GM23338 (cell line): ENCODE measurements around the gene MOK. TPM values are rescaled to one million over a fixed set of nuclear protein-coding genes. Genes with fewer than 3 reads are reported as not detected.

Experiments used
- ATAC-seq: fragments of 200-7000 bp; cut with Tn5 transposase; 3 replicates; pipeline ENCODE4 v1.9.1; 2020
- DNase-seq: peaks from one replicate; pipeline ENCODE4 v3.0.0-alpha.2; 2015; ENCODE audit warnings: low spot score
- H2AFZ ChIP-seq: fragments of 200-600 bp; sonication (generic); 2 replicates; pipeline ENCODE4 v1.8.0; 2016; ENCODE audit warnings: antibody characterized with exemption, mild to moderate bottlenecking, moderate library complexity
- H3F3A ChIP-seq: fragments of 200-600 bp; sonication (generic); replicated peaks from 2 replicates; pipeline ENCODE4 v1.8.0; 2017; ENCODE audit warnings: antibody characterized with exemption, mixed run types, low read depth
- H3K27ac ChIP-seq: fragments of 200-600 bp; sonication (generic); 2 replicates; pipeline ENCODE4 v1.6.1; 2016; ENCODE audit warnings: low read depth
- H3K27me3 ChIP-seq: fragments of 200-600 bp; sonication (generic); 2 replicates; pipeline ENCODE4 v1.8.0; 2016; ENCODE audit warnings: mild to moderate bottlenecking, mixed run types, moderate library complexity; ENCODE audit not compliant: insufficient read depth
- H3K36me3 ChIP-seq: fragments of 200-600 bp; sonication (generic); 2 replicates; pipeline ENCODE4 v1.8.0; 2016; ENCODE audit warnings: mild to moderate bottlenecking; ENCODE audit not compliant: insufficient read depth
- H3K4me1 ChIP-seq: fragments of 200-600 bp; sonication (generic); 2 replicates; pipeline ENCODE4 v1.8.0; 2016; ENCODE audit warnings: mild to moderate bottlenecking, moderate library complexity; ENCODE audit not compliant: insufficient read depth
- H3K4me2 ChIP-seq: fragments of 200-600 bp; sonication (generic); 2 replicates; pipeline ENCODE4 v1.7.1; 2017; ENCODE audit warnings: mixed run types
- H3K4me3 ChIP-seq: fragments of 200-600 bp; sonication (generic); 2 replicates; pipeline ENCODE4 v1.6.1; 2016; ENCODE audit warnings: mixed run types
- H3K79me2 ChIP-seq: fragments of 200-600 bp; sonication (generic); replicated peaks from 2 replicates; pipeline ENCODE4 v1.8.0; 2017; ENCODE audit warnings: mild to moderate bottlenecking; ENCODE audit not compliant: insufficient read depth
- H3K9me2 ChIP-seq: fragments of 200-600 bp; sonication (generic); 2 replicates; pipeline ENCODE4 v1.8.0; 2017; ENCODE audit not compliant: insufficient read depth
- H4K20me1 ChIP-seq: fragments of 200-600 bp; sonication (generic); replicated peaks from 2 replicates; pipeline ENCODE4 v1.8.0; 2017; ENCODE audit warnings: mild to moderate bottlenecking; ENCODE audit not compliant: insufficient read depth
- H3K27ac Mint-ChIP-seq: 2 replicates; pipeline ENCODE4 v1.8.0; 2020; ENCODE audit warnings: inconsistent platforms, mild to moderate bottlenecking, moderate library complexity, mixed read lengths
- H3K27me3 Mint-ChIP-seq: 3 replicates; pipeline ENCODE4 v1.8.0; 2022; ENCODE audit warnings: low read depth, mild to moderate bottlenecking, moderate library complexity, mixed read lengths, inconsistent platforms; ENCODE audit not compliant: insufficient read depth, poor library complexity
- H3K36me3 Mint-ChIP-seq: 3 replicates; pipeline ENCODE4 v1.8.0; 2021; ENCODE audit warnings: low read depth, mild to moderate bottlenecking, inconsistent platforms, moderate library complexity, mixed read lengths
- H3K4me1 Mint-ChIP-seq: 3 replicates; pipeline ENCODE4 v1.8.0; 2020; ENCODE audit warnings: mild to moderate bottlenecking, inconsistent platforms, mixed read lengths
- H3K4me3 Mint-ChIP-seq: 3 replicates; pipeline ENCODE4 v1.8.0; 2021; ENCODE audit warnings: moderate library complexity, mild to moderate bottlenecking, inconsistent platforms, mixed read lengths
- H3K9me3 Mint-ChIP-seq: 3 replicates; pipeline ENCODE4 v1.8.0; 2020; ENCODE audit warnings: moderate library complexity, mild to moderate bottlenecking, inconsistent platforms, mixed read lengths
- CREB1 ChIP-seq: fragments of 250-450 bp; sonication (Bioruptor Pico); IDR thresholded peaks from 2 replicates; pipeline ENCODE4 v1.5.0; 2020; ENCODE audit warnings: low read depth, mild to moderate bottlenecking, moderate library complexity
- ETS1 ChIP-seq: IDR thresholded peaks from 2 replicates; pipeline ENCODE4 v1.6.1; 2016; ENCODE audit warnings: antibody characterized with exemption
- EZH2 ChIP-seq: fragments of 200-600 bp; sonication (generic); IDR thresholded peaks from one replicate; pipeline ENCODE4 v1.8.0; 2017; ENCODE audit warnings: antibody characterized with exemption, mild to moderate bottlenecking, low read depth; ENCODE audit not compliant: unreplicated experiment
- EZH2phosphoT487 ChIP-seq: fragments of 200-600 bp; sonication (generic); IDR thresholded peaks from one replicate; pipeline ENCODE4 v1.8.1; 2018; ENCODE audit warnings: antibody characterized with exemption; ENCODE audit not compliant: unreplicated experiment
- JUNB ChIP-seq: IDR thresholded peaks from one replicate; pipeline ENCODE4 v1.6.1; 2016; ENCODE audit warnings: antibody characterized with exemption; ENCODE audit not compliant: unreplicated experiment
- NANOG ChIP-seq: IDR thresholded peaks from 2 replicates; pipeline ENCODE4 v1.6.1; 2016; ENCODE audit warnings: antibody characterized with exemption, borderline replicate concordance
- POLR2AphosphoS5 ChIP-seq: IDR thresholded peaks from 2 replicates; pipeline ENCODE4 v1.6.1; 2016; ENCODE audit warnings: antibody characterized with exemption, low read depth
- STAT1 ChIP-seq: IDR thresholded peaks from one replicate; pipeline ENCODE4 v1.6.1; 2016; ENCODE audit warnings: antibody characterized with exemption; ENCODE audit not compliant: unreplicated experiment
- ZNF114 ChIP-seq: fragments of 250-450 bp; sonication (Bioruptor Pico); IDR thresholded peaks from 2 replicates; pipeline ENCODE4 v1.5.0; 2020; ENCODE audit warnings: mild to moderate bottlenecking, moderate library complexity
- ZNF331 ChIP-seq: fragments of 250-450 bp; sonication (Bioruptor Pico); IDR thresholded peaks from 2 replicates; pipeline ENCODE4 v1.5.0; 2020; ENCODE audit warnings: low read depth, mild to moderate bottlenecking, moderate library complexity
- polyA plus RNA-seq: library from polyadenylated mRNA; unstranded; fragments of >200 nt; fragmentation: Nextera tagmentation; extraction: Ambion mirVana; gene quantifications from 2 replicates; pipeline ENCODE4 v1.2.1, GENCODE V29; 2016
- total RNA-seq: library from RNA; depleted of rRNA; stranded (reverse); fragments of >200 nt; shearing (Covaris generic); gene quantifications from 2 replicates; pipeline ENCODE4 v1.2.3, GENCODE V29; 2014
- TF ChIP-seq, protein P1 (sequence below): fragments of 250-450 bp; sonication (Bioruptor Pico); IDR thresholded peaks from 2 replicates; pipeline ENCODE4 v1.5.0; 2020; ENCODE audit warnings: mild to moderate bottlenecking, moderate library complexity
- TF ChIP-seq, protein P2 (sequence below), 2 experiments: fragments of 200-600 bp in 1 of 2; sonication (generic) in 1 of 2; conservative IDR thresholded peaks; 2 replicates each; pipeline versions ENCODE4 v1.5.1 to v1.6.1; 2016 to 2017; ENCODE audit warnings: antibody characterized with exemption in 2 of 2, low read depth in 2 of 2, mild to moderate bottlenecking in 2 of 2, moderate library complexity in 1 of 2
- TF ChIP-seq, protein P3 (sequence below): IDR thresholded peaks from one replicate; pipeline ENCODE4 v1.6.1; 2018; ENCODE audit warnings: antibody characterized with exemption; ENCODE audit not compliant: unreplicated experiment

The MOK gene
- total and polyA plus RNA-seq, 2 experiments from 2014 or later, result 3.1 TPM

DNA sequence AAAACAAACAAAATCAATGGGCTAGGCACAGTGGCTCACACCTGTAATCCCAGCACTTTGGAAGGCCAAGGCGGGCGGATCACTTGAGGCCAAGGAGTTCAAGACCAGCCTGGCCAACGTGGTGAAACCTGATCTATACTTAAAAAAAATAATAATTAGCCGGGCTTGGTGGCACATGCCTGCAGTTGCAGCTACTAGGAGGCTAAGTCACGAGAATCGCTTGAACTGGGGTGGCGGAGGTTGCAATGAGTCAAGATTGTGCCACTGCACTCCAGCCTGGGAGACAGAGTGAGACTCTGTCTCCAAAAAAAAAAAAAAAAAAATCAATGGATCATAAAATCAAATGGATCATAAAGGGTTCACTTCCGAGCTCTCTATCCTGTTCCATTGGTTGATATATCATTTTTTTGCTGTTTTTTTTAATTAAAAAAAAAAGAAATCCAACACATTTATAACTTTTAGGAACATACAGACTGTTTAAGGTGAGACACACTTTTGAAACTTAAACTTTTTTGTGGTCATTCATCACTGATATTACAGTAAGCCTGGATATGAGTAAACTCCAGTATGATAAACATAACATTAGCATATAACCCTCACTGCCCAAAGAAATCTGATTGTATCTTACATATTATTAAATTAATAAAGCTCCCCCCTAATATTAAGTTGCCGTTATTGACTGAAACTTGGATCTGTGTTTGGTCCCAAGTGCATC is 22.1 kb downstream of the MOK start:
- no peak overlapping the region for H3K4me2 ChIP-seq
- H3K27me3 ChIP-seq, result no peaks in the 10 kb centered on the region
- no peaks in the 10 kb centered on the region; the same call in 2 of the 3 replicates for H3K4me1 Mint-ChIP-seq
- H3K27ac Mint-ChIP-seq, result no peak overlapping the region
- H3K27me3 Mint-ChIP-seq, result peaks cover 6% of the 10 kb centered on the region
- H3K4me3 Mint-ChIP-seq, result no peak overlapping the region
- H3K9me3 Mint-ChIP-seq, result peaks cover under 1% of the 10 kb centered on the region; the same call in 2 of the 3 replicates
- H3F3A ChIP-seq, result no peaks in the 10 kb centered on the region
- no peaks in the 10 kb centered on the region for H3K36me3 Mint-ChIP-seq
- no peaks in the 10 kb centered on the region for H4K20me1 ChIP-seq
- no peak overlapping the region for H3K4me3 ChIP-seq
- H3K9me2 ChIP-seq, result no peaks in the 10 kb centered on the region
- H3K79me2 ChIP-seq, result no peaks in the 10 kb centered on the region
- DNase-seq (no peak), ATAC-seq (no peak)
- no peaks in the 10 kb centered on the region; the same call in 1 of the 2 replicates for H3K36me3 ChIP-seq
- no peak overlapping the region for H2AFZ ChIP-seq
- no peak overlapping the region for H3K27ac ChIP-seq
- TF ChIP-seq, protein P1, sequence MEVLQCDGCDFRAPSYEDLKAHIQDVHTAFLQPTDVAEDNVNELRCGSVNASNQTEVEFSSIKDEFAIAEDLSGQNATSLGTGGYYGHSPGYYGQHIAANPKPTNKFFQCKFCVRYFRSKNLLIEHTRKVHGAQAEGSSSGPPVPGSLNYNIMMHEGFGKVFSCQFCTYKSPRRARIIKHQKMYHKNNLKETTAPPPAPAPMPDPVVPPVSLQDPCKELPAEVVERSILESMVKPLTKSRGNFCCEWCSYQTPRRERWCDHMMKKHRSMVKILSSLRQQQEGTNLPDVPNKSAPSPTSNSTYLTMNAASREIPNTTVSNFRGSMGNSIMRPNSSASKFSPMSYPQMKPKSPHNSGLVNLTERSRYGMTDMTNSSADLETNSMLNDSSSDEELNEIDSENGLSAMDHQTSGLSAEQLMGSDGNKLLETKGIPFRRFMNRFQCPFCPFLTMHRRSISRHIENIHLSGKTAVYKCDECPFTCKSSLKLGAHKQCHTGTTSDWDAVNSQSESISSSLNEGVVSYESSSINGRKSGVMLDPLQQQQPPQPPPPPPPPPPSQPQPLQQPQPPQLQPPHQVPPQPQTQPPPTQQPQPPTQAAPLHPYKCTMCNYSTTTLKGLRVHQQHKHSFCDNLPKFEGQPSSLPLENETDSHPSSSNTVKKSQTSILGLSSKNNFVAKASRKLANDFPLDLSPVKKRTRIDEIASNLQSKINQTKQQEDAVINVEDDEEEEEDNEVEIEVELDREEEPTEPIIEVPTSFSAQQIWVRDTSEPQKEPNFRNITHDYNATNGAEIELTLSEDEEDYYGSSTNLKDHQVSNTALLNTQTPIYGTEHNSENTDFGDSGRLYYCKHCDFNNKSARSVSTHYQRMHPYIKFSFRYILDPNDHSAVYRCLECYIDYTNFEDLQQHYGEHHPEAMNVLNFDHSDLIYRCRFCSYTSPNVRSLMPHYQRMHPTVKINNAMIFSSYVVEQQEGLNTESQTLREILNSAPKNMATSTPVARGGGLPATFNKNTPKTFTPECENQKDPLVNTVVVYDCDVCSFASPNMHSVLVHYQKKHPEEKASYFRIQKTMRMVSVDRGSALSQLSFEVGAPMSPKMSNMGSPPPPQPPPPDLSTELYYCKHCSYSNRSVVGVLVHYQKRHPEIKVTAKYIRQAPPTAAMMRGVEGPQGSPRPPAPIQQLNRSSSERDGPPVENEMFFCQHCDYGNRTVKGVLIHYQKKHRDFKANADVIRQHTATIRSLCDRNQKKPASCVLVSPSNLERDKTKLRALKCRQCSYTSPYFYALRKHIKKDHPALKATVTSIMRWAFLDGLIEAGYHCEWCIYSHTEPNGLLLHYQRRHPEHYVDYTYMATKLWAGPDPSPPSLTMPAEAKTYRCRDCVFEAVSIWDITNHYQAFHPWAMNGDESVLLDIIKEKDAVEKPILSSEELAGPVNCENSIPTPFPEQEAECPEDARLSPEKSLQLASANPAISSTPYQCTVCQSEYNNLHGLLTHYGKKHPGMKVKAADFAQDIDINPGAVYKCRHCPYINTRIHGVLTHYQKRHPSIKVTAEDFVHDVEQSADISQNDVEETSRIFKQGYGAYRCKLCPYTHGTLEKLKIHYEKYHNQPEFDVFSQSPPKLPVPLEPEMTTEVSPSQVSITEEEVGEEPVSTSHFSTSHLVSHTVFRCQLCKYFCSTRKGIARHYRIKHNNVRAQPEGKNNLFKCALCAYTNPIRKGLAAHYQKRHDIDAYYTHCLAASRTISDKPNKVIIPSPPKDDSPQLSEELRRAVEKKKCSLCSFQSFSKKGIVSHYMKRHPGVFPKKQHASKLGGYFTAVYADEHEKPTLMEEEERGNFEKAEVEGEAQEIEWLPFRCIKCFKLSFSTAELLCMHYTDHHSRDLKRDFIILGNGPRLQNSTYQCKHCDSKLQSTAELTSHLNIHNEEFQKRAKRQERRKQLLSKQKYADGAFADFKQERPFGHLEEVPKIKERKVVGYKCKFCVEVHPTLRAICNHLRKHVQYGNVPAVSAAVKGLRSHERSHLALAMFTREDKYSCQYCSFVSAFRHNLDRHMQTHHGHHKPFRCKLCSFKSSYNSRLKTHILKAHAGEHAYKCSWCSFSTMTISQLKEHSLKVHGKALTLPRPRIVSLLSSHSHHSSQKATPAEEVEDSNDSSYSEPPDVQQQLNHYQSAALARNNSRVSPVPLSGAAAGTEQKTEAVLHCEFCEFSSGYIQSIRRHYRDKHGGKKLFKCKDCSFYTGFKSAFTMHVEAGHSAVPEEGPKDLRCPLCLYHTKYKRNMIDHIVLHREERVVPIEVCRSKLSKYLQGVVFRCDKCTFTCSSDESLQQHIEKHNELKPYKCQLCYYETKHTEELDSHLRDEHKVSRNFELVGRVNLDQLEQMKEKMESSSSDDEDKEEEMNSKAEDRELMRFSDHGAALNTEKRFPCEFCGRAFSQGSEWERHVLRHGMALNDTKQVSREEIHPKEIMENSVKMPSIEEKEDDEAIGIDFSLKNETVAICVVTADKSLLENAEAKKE (CRISPR knock-in tag), result no peak
- TF ChIP-seq ZNF331, result no peak
- TF ChIP-seq STAT1, result no peak
- no peak for TF ChIP-seq EZH2phosphoT487
- TF ChIP-seq POLR2AphosphoS5, result no peak
- TF ChIP-seq, protein P2, sequence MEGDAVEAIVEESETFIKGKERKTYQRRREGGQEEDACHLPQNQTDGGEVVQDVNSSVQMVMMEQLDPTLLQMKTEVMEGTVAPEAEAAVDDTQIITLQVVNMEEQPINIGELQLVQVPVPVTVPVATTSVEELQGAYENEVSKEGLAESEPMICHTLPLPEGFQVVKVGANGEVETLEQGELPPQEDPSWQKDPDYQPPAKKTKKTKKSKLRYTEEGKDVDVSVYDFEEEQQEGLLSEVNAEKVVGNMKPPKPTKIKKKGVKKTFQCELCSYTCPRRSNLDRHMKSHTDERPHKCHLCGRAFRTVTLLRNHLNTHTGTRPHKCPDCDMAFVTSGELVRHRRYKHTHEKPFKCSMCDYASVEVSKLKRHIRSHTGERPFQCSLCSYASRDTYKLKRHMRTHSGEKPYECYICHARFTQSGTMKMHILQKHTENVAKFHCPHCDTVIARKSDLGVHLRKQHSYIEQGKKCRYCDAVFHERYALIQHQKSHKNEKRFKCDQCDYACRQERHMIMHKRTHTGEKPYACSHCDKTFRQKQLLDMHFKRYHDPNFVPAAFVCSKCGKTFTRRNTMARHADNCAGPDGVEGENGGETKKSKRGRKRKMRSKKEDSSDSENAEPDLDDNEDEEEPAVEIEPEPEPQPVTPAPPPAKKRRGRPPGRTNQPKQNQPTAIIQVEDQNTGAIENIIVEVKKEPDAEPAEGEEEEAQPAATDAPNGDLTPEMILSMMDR (conservative IDR thresholded peaks at IDR 0.05; ENCODE audit: low read depth in 2 of 2), result no peak
- TF ChIP-seq, protein P3, sequence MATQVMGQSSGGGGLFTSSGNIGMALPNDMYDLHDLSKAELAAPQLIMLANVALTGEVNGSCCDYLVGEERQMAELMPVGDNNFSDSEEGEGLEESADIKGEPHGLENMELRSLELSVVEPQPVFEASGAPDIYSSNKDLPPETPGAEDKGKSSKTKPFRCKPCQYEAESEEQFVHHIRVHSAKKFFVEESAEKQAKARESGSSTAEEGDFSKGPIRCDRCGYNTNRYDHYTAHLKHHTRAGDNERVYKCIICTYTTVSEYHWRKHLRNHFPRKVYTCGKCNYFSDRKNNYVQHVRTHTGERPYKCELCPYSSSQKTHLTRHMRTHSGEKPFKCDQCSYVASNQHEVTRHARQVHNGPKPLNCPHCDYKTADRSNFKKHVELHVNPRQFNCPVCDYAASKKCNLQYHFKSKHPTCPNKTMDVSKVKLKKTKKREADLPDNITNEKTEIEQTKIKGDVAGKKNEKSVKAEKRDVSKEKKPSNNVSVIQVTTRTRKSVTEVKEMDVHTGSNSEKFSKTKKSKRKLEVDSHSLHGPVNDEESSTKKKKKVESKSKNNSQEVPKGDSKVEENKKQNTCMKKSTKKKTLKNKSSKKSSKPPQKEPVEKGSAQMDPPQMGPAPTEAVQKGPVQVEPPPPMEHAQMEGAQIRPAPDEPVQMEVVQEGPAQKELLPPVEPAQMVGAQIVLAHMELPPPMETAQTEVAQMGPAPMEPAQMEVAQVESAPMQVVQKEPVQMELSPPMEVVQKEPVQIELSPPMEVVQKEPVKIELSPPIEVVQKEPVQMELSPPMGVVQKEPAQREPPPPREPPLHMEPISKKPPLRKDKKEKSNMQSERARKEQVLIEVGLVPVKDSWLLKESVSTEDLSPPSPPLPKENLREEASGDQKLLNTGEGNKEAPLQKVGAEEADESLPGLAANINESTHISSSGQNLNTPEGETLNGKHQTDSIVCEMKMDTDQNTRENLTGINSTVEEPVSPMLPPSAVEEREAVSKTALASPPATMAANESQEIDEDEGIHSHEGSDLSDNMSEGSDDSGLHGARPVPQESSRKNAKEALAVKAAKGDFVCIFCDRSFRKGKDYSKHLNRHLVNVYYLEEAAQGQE, result no peak
- no peak for TF ChIP-seq JUNB
- TF ChIP-seq CREB1, result no peak
- TF ChIP-seq ETS1, result no peak
- no peak for TF ChIP-seq NANOG
- TF ChIP-seq EZH2, result no peak
- TF ChIP-seq ZNF114, result no peak
- H3K4me1 ChIP-seq, result no peaks in the 10 kb centered on the region
